Measurements from ENCODE around the gene TNRC18. TPM values are rescaled to one million over a fixed set of nuclear protein-coding genes. Genes with fewer than 3 reads are reported as not detected.
A peak's percentile ranks its signal among the peaks of the same experiment; 100 is the strongest.

The TNRC18 gene
- total RNA-seq, 6 donors from 2014 or later = 101 to 617 (median 128) TPM

DNA sequence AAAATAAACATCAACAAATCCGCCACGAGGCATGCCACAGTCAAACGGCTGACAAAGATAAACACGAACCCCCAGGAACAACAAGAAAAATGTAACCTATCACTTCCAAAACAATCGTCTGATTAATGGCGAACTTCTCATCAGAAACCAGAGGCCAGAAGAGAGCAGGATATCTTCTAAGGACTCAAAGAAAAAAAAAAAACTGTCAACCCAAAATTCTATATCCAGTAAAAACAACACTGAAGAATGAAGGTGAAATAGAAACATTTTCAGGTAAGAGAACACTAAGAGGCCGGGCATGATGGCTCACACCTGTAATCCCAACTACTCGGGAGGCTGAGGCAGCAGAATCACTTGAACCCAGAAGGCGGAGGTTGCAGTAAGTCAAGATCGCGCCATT, 86.6 kb downstream of the TNRC18 start:
- DNase-seq (no peak), ATAC-seq (ENCODE audit: low FRiP score in 2 of 2) (no peak)
- Histone ChIP-seq H3K27ac (no peak overlapping the region), H3K36me3 (peaks cover 20 to 98% (median 57%) of the 10 kb centered on the region in 4 donors), H3K27me3 (no peaks in the 10 kb centered on the region), H3K4me3 (no peak overlapping the region), H3K4me1 (no peaks in the 10 kb centered on the region), H3K9me3 (peaks cover 0 to 4% (median 0%) of the 10 kb centered on the region in 4 donors)
- 87 to 88% methylated on average over 11 of the region's 11 CpGs for WGBS, 2 donors
- TF ChIP-seq, protein P1, sequence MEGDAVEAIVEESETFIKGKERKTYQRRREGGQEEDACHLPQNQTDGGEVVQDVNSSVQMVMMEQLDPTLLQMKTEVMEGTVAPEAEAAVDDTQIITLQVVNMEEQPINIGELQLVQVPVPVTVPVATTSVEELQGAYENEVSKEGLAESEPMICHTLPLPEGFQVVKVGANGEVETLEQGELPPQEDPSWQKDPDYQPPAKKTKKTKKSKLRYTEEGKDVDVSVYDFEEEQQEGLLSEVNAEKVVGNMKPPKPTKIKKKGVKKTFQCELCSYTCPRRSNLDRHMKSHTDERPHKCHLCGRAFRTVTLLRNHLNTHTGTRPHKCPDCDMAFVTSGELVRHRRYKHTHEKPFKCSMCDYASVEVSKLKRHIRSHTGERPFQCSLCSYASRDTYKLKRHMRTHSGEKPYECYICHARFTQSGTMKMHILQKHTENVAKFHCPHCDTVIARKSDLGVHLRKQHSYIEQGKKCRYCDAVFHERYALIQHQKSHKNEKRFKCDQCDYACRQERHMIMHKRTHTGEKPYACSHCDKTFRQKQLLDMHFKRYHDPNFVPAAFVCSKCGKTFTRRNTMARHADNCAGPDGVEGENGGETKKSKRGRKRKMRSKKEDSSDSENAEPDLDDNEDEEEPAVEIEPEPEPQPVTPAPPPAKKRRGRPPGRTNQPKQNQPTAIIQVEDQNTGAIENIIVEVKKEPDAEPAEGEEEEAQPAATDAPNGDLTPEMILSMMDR (IDR thresholded peaks at IDR 0.05) = no peak
- TF ChIP-seq POLR2A (IDR thresholded peaks at IDR 0.05) (no peak), POLR2AphosphoS5 (IDR thresholded peaks at IDR 0.05) (no peak), EP300 (IDR thresholded peaks at IDR 0.05) (no peak)

DNA sequence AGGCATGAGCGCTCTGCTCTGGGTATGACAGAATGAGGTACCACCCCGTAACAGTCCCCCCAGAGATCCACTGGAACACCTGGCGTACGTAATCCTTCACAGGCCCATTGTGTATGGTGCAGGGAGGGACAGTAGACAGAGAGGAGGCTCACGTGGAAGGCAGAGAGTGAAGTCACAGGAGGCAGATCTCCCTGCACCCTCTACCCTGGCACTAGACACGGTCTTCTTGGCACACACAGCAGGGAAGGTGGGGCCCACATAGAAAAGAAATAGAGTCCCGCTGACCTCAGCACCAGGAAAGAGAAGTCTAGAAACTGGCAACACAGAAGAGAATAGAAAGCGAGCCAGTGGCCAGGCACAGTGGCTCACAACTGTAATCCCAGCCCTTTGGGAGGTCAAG, 89.0 kb downstream of the TNRC18 start:
- Histone ChIP-seq H3K36me3 (peaks cover 22 to 98% (median 62%) of the 10 kb centered on the region in 4 donors), H3K4me1 (no peaks in the 10 kb centered on the region), H3K9me3 (peaks cover 0 to 4% (median 0%) of the 10 kb centered on the region in 4 donors), H3K27me3 (no peaks in the 10 kb centered on the region), H3K4me3 (no peak overlapping the region), H3K27ac (no peak overlapping the region)
- WGBS, 2 donors = 75 to 93% methylated on average over 4 to 8 of the region's 8 CpGs
- ATAC-seq (ENCODE audit: low FRiP score in 2 of 2) = no peak
- TF ChIP-seq, protein P1 (IDR thresholded peaks at IDR 0.05) = no peak
- TF ChIP-seq EP300 (IDR thresholded peaks at IDR 0.05) = no peak
- TF ChIP-seq POLR2A (IDR thresholded peaks at IDR 0.05) = no peak
- no peak for TF ChIP-seq POLR2AphosphoS5 (IDR thresholded peaks at IDR 0.05)
- DNase-seq = no peak

DNA sequence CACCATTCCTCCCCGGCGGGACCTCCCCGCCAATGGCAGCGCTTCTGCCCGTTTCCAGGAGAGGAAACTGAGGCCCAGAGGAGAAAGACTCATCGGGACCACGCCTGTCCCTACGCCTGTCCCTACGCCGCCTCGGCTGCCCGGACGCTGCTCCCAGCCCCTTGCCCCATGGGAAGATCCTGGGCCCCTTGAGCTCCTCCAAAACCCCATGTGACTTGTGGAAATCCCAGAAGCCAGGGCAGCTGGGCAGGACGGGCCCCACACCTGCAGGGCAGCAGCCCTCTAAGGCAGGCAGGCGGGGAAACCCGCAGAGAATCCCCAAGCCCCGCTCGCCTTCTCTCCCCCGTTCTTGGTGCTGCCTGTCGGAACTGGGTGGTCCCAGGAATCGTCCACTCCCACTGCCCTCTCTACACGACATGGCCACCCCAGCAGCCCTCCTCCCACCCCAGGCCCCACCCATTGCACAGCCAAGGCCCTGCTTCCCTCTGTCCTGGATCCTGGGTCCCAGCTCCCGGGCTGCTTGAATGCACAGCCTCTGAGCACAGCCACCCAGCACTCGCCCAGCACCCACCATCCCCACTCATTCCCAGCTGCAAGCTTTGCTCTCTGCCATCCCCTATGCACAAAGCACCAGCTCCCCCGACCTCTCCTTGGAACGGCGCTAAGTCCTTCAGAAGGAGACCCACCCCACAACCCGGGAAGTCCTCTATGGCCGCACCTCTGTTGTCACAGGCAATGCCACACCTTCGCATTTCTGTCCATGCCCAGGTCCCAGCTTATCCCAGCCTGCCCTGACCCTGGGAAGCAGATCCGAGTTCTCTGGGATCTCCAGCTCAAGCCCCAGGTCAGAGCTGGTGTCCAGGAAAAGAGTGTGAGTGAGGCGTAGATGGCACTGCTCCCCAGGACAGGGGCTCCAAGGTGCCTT, 90.3 kb downstream of the TNRC18 start:
- Histone ChIP-seq H3K9me3 (peaks cover 0 to 4% (median 0%) of the 10 kb centered on the region in 4 donors), H3K4me3 (no peak overlapping the region), H3K36me3 (peaks cover 22 to 96% (median 60%) of the 10 kb centered on the region in 4 donors), H3K27ac (no peak overlapping the region), H3K4me1 (no peaks in the 10 kb centered on the region), H3K27me3 (no peaks in the 10 kb centered on the region)
- TF ChIP-seq POLR2AphosphoS5 (IDR thresholded peaks at IDR 0.05) (no peak), EP300 (IDR thresholded peaks at IDR 0.05) (no peak), POLR2A (IDR thresholded peaks at IDR 0.05) (no peak)
- TF ChIP-seq, protein P1 (IDR thresholded peaks at IDR 0.05) = no peak
- ATAC-seq (ENCODE audit: low FRiP score in 2 of 2) (peak; percentile 12 to 42), DNase-seq (peak in 1 of 2 donors; percentile 70)
- WGBS, 2 donors = 88 to 90% methylated on average over 31 to 32 of the region's 32 CpGs

DNA sequence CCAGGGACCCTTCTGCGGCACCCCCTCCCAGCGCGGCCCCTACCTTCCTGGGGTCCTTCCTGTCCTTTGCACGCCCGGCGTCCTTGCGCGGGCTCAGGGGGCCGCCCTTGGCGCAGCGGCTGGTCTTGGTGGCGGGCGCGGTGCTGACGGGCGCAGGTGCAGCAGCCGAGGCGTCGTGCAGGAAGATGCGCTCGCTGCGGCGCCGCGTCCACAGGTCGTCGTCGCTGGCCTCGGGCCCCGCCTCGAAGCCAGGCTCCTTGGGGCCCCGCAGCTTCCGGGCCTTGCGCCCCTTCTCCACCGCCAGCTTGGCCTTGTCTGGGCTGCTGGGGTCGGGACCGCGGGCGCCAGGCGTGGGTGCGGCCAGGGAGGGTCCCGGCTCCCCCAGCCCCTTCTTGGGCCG, 91.1 kb downstream of the TNRC18 start:
- WGBS, 2 donors = 88 to 95% methylated on average over 32 to 43 of the region's 43 CpGs
- Histone ChIP-seq H3K9me3 (peaks cover 0 to 4% (median 0%) of the 10 kb centered on the region in 4 donors), H3K27me3 (no peaks in the 10 kb centered on the region), H3K4me1 (peaks cover 0 to under 1% (median 0%) of the 10 kb centered on the region in 4 donors), H3K36me3 (peaks cover 16 to 94% (median 62%) of the 10 kb centered on the region in 4 donors), H3K27ac (no peak overlapping the region), H3K4me3 (no peak overlapping the region)
- ATAC-seq (ENCODE audit: low FRiP score in 2 of 2) (no peak), DNase-seq (peak in 1 of 2 donors; percentile 76)
- TF ChIP-seq POLR2A (IDR thresholded peaks at IDR 0.05) = no peak
- no peak for TF ChIP-seq EP300 (IDR thresholded peaks at IDR 0.05)
- TF ChIP-seq, protein P1 (IDR thresholded peaks at IDR 0.05) = no peak
- TF ChIP-seq POLR2AphosphoS5 (IDR thresholded peaks at IDR 0.05) = no peak
